HFF-Myc (cell line): ENCODE data around the gene DNAJC30.

ENCODE experiments used
- DNase-seq: peaks from one replicate; pipeline ENCODE4 v3.0.0-alpha.2; 2011; ENCODE audit warnings: low read depth; ENCODE audit errors: extremely low read depth
- H3K4me3 ChIP-seq: replicated peaks from 2 replicates; pipeline ENCODE4 v1.5.1; 2011; ENCODE audit warnings: low read depth, mild to moderate bottlenecking, control low read depth, low read length
- CTCF ChIP-seq: IDR thresholded peaks from 2 replicates; pipeline ENCODE4 v1.5.1; 2012; ENCODE audit warnings: mild to moderate bottlenecking, low read depth, low read length, control low read depth; ENCODE audit errors: missing control alignments

The DNAJC30 gene

GRCh38 chr7:73683056-73683787, at the start of gene DNAJC30, which contains the start of gene BUD23:
Gene DNAJC30 (minus strand): TSS chr7:73683453. CDS start chr7:73683423, 30 bp downstream.
Gene BUD23 (plus strand): TSS chr7:73683597. CDS start chr7:73683626, 29 bp downstream.
- DNase-seq: peak; percentile 79
- no peak for TF ChIP-seq CTCF

GRCh38 chr7:73732397-73732796, 49.1 kb upstream of the DNAJC30 start:
- TF ChIP-seq CTCF: no peak
- DNase-seq: no peak

More at GRCh38 chr7:73683056-73683787, at the start of gene DNAJC30, which contains the start of gene BUD23:
- H3K4me3 ChIP-seq: peak within 1 kb of the TSS; percentile 93

GRCh38 chr7:73730485-73730884, 47.2 kb upstream of the DNAJC30 start:
- H3K4me3 ChIP-seq: no peak overlapping the region
- TF ChIP-seq CTCF: no peak
- no peak for DNase-seq

More at GRCh38 chr7:73732397-73732796, 49.1 kb upstream of the DNAJC30 start:
- H3K4me3 ChIP-seq: no peak overlapping the region

GRCh38 chr7:73728551-73728950, 45.3 kb upstream of the DNAJC30 start:
- no peak for DNase-seq
- no peak for TF ChIP-seq CTCF
- H3K4me3 ChIP-seq: no peak overlapping the region

- no peak for DNase-seq
- H3K4me3 ChIP-seq: no peak overlapping the region
- no peak for TF ChIP-seq CTCF
These were observed 44.7 kb upstream of the DNAJC30 start for GRCh38 chr7:73727952-73728351.

GRCh38 chr7:73726083-73726466, 42.8 kb upstream of the DNAJC30 start:
- DNase-seq: no peak
- no peak overlapping the region for H3K4me3 ChIP-seq
- TF ChIP-seq CTCF: no peak
